ENCODE results near the gene CXorf51A.
"Not testable (repeated sequence)": the region's sequence is repeated elsewhere in the genome, so short reads cannot be mapped to it uniquely, and the experiment has no call there.

CXorf51A gene

DNA sequence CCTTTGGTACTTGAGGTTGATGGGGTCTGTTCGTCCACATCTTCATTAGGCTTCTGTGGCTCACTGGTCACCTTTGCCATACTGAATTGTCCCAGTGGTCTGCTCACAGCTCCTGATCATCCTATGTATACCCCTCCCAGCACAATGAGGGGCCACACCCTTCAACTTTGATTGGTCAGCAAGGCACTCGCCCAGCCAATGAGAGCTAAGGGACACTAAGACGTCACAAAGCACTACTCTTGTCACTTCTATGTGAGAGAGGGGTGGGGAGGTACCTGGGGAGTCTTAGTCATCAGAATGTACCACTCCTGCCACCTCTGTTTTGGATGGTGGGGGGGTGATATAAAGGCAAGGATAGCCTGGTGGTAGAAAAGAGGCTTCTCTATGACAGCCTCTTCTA, at the start of gene CXorf51A:
Gene CXorf51A, minus strand, starts transcription at position 101 of the 400 bp plus-strand sequence. Its CDS starts 21 bp downstream, at position 80.
- not testable (repeated sequence) for H3K27ac ChIP-seq

DNA sequence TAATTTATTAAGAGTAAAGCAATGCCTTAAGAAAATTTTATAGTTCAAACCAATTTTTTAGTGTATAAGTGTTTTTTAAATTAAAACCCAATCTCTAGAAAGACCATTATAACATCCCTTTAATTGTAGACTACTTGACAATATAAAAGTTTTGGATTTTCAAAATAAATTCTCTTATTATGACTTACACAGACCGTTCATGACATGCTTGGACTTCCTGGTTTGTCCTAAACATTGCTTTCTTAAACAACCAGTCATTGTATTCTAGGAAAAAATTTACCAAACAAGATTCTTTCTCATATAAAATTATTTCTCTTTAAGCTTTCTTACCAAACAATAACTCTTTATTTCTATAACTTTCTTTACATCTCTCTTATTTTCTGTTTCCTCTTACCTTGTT, 49.0 kb upstream of the CXorf51A start:
- H3K27ac ChIP-seq = no peak overlapping the region
- TF ChIP-seq, protein P1, sequence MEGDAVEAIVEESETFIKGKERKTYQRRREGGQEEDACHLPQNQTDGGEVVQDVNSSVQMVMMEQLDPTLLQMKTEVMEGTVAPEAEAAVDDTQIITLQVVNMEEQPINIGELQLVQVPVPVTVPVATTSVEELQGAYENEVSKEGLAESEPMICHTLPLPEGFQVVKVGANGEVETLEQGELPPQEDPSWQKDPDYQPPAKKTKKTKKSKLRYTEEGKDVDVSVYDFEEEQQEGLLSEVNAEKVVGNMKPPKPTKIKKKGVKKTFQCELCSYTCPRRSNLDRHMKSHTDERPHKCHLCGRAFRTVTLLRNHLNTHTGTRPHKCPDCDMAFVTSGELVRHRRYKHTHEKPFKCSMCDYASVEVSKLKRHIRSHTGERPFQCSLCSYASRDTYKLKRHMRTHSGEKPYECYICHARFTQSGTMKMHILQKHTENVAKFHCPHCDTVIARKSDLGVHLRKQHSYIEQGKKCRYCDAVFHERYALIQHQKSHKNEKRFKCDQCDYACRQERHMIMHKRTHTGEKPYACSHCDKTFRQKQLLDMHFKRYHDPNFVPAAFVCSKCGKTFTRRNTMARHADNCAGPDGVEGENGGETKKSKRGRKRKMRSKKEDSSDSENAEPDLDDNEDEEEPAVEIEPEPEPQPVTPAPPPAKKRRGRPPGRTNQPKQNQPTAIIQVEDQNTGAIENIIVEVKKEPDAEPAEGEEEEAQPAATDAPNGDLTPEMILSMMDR (conservative IDR thresholded peaks at IDR 0.05) = no peak
- no peak for TF ChIP-seq ZFX (IDR thresholded peaks at IDR 0.05)

GRCh38 chrX:146854281-146854680, 39.7 kb upstream of the CXorf51A start:
- no peak overlapping the region for H3K27ac ChIP-seq
- no peak for TF ChIP-seq ZFX (IDR thresholded peaks at IDR 0.05)
- TF ChIP-seq, protein P1 (conservative IDR thresholded peaks at IDR 0.05) = no peak

DNA sequence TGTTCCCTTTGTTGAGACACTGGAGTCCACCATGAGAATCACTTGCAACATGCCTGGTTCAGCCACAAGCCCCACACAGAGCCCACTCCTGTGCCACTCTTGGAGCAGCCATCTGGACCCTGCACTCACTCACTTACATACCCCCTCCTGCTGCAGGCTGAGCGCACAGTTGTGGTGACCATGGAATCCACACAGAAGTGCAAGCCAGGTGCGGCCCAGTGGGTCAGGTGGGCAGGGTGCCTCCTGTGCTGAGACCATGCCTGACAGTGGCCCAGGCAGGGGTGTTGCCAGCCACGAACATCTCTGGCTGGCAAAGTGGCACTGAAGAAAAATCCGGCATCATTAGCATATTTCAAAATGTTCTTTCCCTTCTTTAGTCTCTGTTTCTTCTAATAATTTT, 17.4 kb upstream of the CXorf51A start:
- TF ChIP-seq, protein P1 (conservative IDR thresholded peaks at IDR 0.05) = no peak
- no peak for TF ChIP-seq ZFX (IDR thresholded peaks at IDR 0.05)
- H3K27ac ChIP-seq = no peak overlapping the region

GRCh38 chrX:146809471-146809870, 5.1 kb downstream of the CXorf51A start, which contains the start of gene CXorf51B:
Gene CXorf51B (plus strand): TSS chrX:146809771. CDS start chrX:146809792, 21 bp downstream.
- H3K27ac ChIP-seq = not testable (repeated sequence)
